IPS DF 4.7 (cell line): ENCODE data around the gene TRAP1.

Source experiments
- DNase-seq: peaks from one replicate; pipeline ENCODE4 v3.0.0-alpha.2; 2013; ENCODE audit warnings: low spot score; ENCODE audit errors: extremely low read depth

The TRAP1 gene

DNA sequence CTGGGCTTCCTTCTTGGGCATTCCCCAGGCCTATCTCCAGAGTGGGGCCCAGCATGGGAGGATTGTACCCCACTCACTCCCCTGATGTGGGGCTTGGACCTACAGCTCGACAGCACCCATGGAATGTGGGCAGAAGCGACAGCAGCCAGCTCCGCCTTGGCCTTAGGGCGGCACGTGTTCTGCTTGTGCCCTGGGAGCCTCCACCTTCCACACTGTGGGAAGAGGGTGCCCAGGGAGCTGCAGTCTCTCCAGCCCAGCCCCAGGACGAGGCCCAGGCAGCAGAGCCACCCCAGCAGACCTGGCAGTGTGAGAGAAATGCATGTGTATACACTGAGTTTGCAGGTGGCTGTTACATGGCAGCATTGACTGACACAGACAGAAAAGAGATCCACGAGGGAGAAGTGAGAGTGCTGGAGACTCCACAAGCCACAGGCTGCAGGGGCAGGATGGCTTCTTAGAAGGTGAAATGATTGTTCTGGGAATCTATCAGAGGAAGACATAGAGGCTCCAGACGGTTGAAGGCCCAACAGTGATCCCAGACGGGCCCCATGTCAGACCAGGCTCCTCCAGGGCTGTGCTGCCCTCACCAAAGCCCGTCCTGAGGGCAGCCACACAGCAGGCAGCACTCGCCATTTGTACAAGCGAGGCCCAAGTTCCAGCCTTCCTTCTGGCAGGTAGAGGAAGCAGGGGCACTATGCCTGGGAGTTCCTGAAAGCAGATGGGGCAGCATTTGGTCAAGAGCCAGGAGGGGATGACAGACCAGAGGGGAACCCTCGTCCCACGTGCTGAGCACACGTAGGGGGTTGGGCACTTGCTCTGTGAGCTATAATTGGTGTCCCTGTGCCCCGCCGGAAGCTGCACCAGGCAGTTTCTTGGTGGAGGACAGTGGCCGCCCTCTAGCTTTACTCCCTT, 65.6 kb downstream of the TRAP1 start:
- DNase-seq, result no peak

DNA sequence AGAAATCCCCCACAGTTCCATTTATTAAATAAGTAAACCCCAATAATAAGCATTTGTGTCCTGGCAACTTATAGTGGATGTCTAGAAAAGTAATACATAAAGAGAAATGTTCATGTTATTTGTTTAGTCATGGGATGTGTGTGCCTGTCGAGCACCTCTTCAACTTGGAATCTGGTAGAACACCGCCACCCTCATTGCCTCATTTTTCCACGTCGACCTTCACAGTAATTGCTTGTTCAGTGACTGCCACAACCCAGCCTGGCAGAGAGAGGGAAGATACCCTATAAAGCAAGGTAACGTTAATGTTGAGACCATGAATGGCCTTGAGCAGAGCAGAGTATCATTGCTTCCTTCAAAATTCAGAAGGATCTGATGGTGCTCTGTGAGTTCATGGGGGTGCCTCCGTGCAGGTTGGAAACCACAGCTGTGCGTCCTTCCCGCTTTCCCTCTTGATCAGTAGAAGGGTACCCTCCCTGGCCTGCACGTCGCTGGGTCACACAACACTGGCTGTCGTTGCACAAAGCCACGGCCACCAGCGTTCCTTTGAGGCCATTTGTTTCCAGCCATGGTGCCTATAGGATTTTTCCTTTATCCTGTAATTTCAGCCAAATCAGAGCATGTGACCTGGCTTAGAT, 66.6 kb downstream of the TRAP1 start:
- DNase-seq, result no peak

DNA sequence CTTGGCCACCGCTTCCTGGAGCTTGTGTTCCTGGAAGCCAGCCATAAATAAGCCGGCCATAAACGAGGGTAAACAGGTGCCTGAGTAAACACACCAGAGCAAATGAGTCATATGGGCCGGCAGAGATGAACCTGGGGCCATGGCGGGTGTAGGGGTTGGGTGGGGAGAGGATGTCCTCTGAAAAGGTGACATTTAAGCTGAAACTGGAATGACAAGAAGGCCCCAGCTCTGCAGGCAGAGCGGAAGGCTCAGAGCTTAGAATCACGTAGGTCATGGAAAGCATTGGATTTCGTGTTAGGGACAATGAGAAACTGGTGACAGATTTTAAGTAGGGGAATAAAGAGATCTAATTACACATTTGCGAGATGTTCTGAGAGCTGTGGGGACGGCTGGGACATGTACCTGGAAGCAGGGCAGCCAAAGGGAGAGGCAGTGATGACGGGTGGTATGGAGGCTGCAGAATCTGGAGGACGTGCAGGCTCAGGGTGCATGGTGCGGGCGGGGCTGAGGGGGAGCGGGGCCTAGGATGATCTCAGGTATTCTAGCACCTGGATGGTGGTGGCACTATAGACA, 70.9 kb downstream of the TRAP1 start:
- no peak for DNase-seq

DNA sequence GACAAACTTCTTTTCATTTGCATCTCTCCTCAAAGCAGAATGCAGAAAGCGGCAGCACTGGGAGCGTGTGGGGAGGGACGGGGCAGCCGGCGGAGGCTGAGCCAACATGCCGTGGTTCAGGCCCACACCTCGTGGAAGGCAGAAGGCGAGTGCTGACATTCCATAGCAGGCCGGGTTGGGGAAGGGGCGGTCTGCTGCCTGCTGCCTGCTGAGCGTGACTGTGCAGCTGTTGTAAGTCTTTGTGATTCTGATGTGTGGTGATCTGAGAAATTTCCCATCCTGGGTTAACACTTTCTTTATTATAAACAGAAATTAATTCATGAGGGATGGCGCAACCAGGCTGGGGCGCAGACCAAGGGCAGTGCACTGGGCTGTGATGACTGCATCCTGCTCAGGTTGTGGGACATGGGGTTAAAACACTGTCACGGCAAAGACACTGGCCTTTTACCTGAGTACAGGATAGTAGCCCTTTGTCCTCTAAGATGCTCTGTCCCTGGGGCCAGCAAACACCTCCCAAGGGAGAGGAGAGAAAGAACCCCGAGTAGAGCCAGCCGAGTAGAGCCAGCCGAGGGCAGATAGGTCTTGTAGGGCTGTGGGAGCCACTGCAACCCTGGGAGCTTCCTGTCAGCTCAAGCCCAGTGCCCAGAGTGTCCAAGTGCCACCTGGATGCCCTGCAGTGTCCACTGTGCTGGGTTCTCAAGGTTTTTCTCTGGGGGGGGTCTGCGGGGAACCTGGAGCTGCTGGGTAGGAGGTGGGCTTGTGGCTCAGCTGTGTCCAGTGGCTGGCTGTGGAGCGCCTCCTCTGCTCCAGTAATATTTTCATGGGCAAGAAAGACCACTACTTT, 71.6 kb downstream of the TRAP1 start:
- DNase-seq, result no peak

DNA sequence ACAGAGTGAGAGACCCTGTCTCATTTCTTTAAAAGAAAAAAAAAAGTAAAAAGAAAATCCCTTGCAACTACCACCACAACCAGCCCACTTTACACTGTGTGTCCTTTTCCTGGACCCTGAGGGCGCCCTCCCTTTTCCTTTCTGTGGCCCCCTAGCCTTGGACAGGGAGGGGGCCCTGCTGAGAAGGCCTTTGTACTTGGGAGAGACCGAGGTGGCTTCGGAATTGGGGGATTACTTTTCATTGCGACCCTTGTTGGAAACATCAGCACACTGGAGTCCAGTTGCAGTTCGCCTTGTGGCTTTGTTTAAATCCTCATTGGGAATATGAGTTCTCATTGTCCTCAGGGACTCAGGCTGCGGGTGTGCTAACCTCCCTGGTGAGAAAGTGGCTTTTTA, 72.2 kb downstream of the TRAP1 start:
- no peak for DNase-seq

DNA sequence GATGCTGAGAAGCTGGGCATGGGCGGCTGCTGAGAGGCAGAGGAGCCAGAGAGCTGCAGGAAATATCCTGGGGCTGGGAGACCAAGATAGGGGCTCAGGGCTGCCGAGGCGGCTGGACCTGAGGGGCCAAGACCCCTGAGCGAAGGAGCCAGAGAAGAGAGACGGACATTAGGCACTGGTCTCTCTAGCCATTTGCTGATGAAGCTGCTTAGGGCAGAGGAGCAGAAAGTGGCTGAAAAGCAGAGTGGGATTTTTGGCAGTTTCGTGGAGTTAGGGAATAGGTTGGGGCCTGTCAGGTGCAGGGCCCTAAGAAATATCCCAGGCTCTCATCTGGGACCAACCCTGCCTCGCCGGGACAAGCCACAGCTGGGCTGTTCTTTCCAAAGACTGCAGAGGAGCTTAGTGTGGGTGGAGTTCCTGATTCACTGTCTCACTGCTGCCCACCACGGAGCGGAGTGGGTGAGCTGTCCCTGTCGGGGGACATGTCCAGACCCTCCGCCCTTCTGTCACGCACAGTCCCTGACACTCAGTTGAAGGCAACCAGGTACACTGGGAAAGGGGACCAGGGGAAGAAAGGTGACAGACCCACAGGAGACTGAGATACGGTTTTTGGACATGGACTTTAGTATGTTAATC, 74.1 kb downstream of the TRAP1 start:
- no peak for DNase-seq

DNA sequence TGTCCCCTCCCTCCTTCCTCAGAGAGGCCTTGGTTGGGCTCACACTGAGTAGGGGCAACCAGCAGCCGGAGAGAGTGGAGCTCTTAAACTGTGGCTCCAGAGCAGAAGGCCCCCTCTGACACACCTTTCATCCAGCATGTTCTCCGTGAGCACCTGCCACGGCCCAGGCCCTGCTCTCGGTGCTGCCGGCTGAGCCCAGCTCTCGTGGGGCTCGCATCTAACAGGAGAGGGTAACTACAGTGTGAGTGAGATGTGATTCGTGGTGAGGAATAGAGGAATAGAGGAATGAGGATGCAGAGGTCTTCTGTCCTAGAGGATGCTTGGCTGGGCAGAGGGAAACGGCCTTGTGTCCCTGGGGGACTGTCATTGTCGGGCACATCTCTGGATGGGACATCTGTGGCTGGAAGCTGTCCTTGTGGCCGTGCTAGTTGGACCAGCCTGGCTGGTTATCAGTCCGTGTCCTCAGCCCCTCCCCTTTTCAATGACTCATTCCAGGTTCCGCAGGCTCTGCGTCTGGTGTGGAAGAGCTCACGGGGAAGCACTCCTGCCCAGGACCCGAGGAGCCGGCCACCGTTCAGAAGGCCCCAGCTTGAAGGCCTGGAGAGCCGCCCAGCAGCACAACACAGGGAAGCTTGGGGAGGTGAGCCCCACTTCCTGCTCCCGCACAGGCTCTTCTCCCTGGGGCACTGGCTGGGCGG, 74.8 kb downstream of the TRAP1 start:
- no peak for DNase-seq

DNA sequence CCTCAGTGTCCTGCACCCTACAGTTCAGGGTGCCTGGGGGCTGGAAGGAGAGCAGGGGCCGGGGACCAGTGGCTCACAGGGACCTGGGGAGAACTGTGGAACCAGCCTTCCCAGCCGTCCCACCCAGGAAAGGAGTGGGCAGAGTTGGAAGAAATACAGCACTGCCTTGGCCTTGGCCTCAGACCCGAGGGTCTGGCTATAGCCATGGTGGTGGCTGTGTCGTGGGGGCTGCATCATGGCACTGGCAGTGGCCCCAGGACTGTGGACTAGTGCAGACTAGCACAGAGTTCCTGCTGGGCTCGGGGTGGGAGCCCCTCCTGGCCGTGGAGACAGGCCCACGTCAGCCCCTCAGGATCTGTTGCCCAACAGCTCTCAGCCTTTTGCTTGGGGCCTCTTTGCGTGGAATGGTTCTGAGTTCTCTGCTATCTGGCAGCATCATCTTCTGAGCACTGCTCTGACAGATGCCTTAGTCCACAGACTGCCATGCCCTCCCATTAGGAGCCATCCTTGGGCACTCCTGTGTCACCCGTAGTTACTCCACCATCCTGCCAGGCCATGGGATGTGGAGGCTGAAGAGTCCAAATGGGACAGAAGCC, 75.4 kb downstream of the TRAP1 start:
- DNase-seq, result no peak

DNA sequence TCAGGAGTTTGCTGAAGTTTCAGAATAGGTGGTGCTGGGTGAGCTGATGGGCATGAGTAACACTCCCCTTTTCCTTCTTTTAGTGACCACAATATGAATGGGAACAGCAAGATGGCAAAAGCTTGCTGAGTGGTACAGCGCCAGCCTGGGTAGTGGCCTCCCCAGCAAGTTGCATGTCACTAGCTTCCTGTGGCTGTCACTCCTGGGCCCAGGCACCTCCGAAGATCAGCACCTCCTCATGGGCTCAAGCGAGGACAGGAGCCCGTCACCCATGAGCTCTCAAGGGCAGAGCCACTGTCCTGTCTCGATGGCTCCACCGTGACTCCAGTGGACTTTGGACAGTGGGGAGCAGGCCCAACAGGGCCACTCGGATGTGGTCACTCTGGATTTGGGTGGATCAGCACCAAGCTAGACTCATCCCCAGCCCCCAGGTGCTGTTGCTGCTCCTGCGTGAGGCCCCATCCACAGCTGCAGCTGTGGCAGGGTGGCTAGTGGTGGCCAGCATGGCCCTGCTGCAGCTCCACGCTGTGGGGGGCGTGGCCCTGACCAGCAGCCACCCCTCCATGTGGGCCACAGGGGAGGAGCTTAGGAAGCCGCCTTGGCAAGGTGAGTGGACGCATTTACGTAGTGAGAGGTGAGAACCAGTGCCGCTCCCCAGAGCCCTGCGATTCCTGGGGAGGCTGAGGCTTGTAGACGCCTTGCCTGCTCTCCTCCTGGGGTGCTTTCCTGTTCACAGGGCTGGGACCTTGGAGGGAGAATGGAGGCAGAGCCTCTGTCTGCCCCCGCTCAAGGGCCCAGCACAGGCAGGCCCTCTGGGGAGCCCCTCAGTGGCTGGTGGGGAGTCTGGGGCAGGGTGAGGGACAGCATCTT, 76.5 kb downstream of the TRAP1 start:
- no peak for DNase-seq

DNA sequence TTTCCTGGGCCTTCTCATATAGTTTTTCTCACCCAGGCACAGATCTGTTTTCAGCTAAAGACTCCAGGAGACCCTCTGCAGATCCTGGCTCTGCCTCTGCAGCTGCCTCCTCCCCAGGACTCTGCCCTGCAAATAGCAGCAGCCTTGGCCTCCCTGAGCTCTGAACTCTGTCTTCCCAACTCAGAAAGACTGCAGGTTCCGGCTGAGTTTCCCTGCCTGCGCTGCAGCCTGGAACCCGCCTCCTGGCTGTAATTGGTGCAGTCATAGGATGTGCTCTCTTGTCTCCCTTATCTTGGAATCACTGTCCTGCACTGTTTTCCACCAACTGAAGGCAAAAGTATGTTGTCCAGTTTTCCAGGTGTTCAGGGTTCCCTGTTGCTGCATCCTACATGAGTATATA, 77.1 kb downstream of the TRAP1 start:
- no peak for DNase-seq

DNA sequence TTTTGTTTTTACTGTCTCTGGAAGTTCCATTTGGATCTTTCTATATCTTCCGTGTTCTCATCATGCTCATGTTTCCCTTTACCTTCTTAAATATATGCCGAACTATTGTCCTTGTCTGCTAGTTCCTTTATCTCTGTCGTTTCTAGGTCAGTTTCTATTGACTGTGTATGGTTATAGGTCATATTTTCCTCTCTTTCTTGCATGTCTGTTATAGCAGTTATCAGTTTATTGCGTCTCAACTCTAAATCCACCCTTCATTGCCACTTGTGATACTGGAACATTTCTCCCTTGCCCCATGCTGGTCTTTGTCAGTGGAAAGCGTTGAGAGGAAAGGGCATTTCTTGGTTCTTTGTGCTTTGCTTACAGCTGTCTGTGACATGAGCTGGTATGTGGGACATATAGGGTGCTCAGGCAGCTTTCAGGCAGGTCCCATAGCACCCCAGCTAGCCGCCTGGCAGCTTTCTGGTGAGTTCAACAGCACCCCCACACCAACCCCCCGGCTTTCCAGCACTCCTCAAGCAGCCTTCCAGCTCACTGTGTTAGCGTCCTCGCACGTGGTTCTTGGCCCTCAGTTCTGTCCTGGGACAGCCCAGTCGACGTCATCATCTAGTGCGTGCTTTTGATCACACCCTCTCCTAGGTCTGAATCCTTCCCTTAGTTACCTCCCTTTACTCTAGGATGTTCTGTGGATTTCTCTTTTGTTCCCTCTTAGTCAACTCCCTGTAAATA, 78.2 kb downstream of the TRAP1 start:
- no peak for DNase-seq

DNA sequence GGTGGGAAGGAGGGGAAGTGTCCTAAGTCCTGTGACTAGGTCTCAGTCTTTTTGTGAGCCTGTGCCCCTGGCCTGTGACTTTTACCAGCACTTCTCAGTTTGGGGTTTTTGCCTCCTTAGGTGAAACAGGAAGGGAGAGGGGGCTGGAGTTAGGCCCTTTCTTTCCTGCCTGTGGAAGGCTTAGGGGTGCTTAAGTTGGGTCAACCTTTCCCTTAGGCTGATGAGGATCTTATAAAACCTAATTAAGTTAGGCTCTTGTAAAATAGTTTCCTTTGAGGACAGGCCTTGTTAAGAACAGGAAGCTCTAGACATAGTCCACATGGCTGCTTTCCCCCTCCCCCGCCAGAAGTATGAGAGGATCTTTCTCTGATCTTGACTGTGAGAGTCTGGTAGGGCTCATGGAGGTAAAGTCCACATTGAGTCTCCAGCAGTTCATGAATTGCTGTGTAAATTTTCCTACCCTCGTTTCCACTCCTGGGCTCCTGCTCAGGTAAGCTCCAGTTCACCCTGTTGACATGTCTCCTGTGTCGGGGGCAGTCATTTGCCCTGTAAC, 79.9 kb downstream of the TRAP1 start:
- DNase-seq, result no peak

DNA sequence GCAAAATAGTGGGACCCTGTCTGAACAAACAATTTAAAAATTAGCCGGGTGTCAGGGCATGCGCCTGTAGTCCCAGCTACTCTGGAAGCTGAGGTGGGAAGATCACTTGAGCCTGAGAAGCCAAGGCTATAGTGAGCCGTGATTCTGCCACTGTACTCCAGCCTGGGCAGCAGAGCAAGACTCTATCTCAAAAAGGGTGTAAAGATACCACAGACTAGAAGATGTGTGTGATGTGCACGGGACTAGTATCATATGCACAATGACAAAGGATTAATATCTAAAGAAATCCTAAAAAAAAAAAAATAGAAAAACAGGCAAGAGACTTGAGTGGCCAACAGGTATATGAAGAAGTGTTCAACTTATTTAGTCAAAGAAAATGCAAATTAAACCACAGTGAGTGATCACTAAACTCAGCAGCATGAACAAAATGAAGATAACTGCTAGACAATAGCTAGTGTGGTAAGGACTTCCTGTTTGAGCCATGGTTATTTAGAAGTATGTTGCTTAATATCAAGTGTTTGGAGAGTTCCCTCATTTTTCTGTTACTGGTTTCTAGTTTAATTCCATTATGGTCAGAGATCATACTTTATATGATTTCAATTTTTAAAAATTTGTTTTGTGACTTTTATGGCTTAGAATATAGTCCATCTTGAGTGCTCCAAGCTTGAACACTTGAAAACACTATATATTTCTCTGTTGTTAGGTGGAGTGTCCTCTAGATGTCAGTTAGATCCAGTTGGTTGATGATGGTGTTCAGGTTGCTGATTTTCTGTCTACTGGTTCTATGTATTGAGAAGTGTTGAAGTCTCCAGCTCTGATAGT, 91.2 kb downstream of the TRAP1 start:
- DNase-seq, result no peak

DNA sequence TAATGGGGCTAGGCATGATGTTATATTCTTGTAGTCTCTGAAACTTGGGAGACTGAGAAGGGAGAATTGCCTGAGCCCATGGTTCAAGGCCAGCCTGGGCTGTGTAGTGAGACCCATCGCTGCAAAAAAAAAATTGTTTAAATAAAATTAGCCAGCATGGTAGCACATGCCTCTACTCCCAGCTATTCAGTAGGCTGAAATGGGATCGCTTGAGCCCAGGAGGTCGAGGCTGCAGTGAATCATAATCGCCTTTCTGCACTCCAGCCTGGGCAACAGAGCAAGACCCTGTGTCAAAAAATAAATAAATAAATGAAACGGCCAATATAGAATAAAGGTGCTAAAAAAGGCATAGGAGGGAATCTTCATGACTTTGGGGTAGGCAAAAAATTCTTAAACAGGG, 92.0 kb downstream of the TRAP1 start:
- DNase-seq, result no peak

DNA sequence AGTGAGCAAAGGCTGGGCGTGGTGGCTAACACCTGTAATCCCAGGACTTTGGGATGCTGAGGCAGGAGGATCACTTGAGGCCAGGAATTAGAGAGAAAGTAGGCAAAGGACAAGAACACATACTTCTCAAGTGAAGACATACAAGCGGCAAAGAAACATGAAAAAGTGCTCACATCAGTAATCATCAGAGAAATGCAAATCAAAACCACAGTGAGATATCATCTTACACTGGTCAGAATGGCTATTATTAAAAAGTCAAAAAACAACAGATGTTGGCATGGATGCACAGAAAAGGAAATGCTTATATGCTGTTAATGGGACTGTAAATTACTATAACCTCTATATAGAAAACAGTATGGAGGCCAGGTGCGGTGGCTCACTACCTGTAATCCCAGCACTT, 93.7 kb downstream of the TRAP1 start:
- no peak for DNase-seq

DNA sequence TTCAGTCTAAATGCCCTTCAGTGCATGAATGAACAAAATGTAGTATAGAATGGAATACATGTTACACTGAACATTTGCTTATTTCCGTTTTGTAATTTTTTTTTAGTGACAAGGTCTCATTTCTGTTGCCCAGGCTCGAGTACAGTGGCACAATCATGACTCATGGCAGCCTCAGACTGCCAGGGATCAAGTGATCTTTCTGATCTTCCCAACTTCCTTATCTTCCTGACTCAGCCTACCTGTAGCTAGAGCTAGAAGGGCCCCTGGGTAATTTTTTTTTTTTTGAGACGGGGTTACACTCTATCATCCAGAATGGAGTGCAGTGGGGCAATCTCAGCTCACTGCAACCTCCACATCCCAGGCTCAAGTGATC, 98.6 kb downstream of the TRAP1 start:
- DNase-seq, result no peak
